DMS79 (cell line): ENCODE measurements around the gene NEURL3.
"Not testable (repeated sequence)": the region's sequence is repeated elsewhere in the genome, so short reads cannot be mapped to it uniquely, and the experiment has no call there.

Experiments
- DNase-seq: peaks from one replicate; lab custom pipeline; 2025; lab: John Stamatoyannopoulos, UW

NEURL3 gene

GRCh38 chr2:96485350-96485749, 19.8 kb downstream of the NEURL3 start:
- no peak for DNase-seq

- no peak for DNase-seq
Observed at GRCh38 chr2:96484091-96484490, 21.1 kb downstream of the NEURL3 start.

- DNase-seq: no peak
Observed at GRCh38 chr2:96477458-96477857, 27.7 kb downstream of the NEURL3 start.

GRCh38 chr2:96471772-96472171, 33.4 kb downstream of the NEURL3 start:
- DNase-seq: no peak

- DNase-seq: no peak
Observed at GRCh38 chr2:96470636-96471035, 34.5 kb downstream of the NEURL3 start.

GRCh38 chr2:96470109-96470508, 35.0 kb downstream of the NEURL3 start:
- DNase-seq: no peak

GRCh38 chr2:96468904-96469303, 36.3 kb downstream of the NEURL3 start:
- no peak for DNase-seq

GRCh38 chr2:96464651-96465050, 40.5 kb downstream of the NEURL3 start:
- DNase-seq: no peak

GRCh38 chr2:96464061-96464460, 41.1 kb downstream of the NEURL3 start:
- DNase-seq: no peak

- DNase-seq: no peak
Observed at GRCh38 chr2:96463119-96463518, 42.0 kb downstream of the NEURL3 start.

GRCh38 chr2:96461616-96462015, 43.5 kb downstream of the NEURL3 start:
- not testable (repeated sequence) for DNase-seq

GRCh38 chr2:96452053-96452452, 53.1 kb downstream of the NEURL3 start:
- no peak for DNase-seq

GRCh38 chr2:96449637-96450036, 55.5 kb downstream of the NEURL3 start:
- DNase-seq: no peak

GRCh38 chr2:96449174-96449573, 56.0 kb downstream of the NEURL3 start:
- DNase-seq: no peak

GRCh38 chr2:96447726-96448125, 57.4 kb downstream of the NEURL3 start:
- no peak for DNase-seq
